ENCODE measurements around the gene C6orf163. TPM values are rescaled to one million over a fixed set of nuclear protein-coding genes. Genes with fewer than 3 reads are reported as not detected.

C6orf163 gene
- total RNA-seq, 6 experiments from 2014 or later, result 0.14 to 0.43 (median 0.40) TPM

GRCh38 chr6:87333591-87334181, 10.9 kb upstream of the C6orf163 start:
- DNase-seq, result peak; percentile 41
- H3K27me3 Mint-ChIP-seq (ENCODE audit: insufficient read depth), result no peaks in the 10 kb centered on the region
- no peaks in the 10 kb centered on the region for H3K9me3 Mint-ChIP-seq
- peaks cover 18% of the 10 kb centered on the region for H3K4me1 Mint-ChIP-seq (ENCODE audit: low read depth)
- peak overlapping the region; percentile 72 for H3K27ac Mint-ChIP-seq
- H3K36me3 Mint-ChIP-seq (ENCODE audit: low read depth), result no peaks in the 10 kb centered on the region
- H3K4me3 Mint-ChIP-seq, result peak overlapping the region; percentile 43
- no peak for TF ChIP-seq CTCF (IDR thresholded peaks at IDR 0.05)

GRCh38 chr6:87334683-87335082, 9.9 kb upstream of the C6orf163 start:
- TF ChIP-seq CTCF (IDR thresholded peaks at IDR 0.05), result no peak
- peak; percentile 66 for DNase-seq
- Mint-ChIP-seq H3K27me3 (ENCODE audit: insufficient read depth) (no peaks in the 10 kb centered on the region), H3K36me3 (ENCODE audit: low read depth) (no peaks in the 10 kb centered on the region), H3K4me3 (no peak overlapping the region), H3K27ac (no peak overlapping the region; the same call in 1 of the 2 replicates), H3K9me3 (no peaks in the 10 kb centered on the region), H3K4me1 (ENCODE audit: low read depth) (peaks cover 18% of the 10 kb centered on the region)

GRCh38 chr6:87336367-87336766, 8.2 kb upstream of the C6orf163 start:
- Mint-ChIP-seq H3K9me3 (no peaks in the 10 kb centered on the region), H3K4me3 (no peak overlapping the region), H3K4me1 (ENCODE audit: low read depth) (peaks cover 18% of the 10 kb centered on the region), H3K27me3 (ENCODE audit: insufficient read depth) (no peaks in the 10 kb centered on the region), H3K27ac (no peak overlapping the region), H3K36me3 (ENCODE audit: low read depth) (no peaks in the 10 kb centered on the region)
- no peak for TF ChIP-seq CTCF (IDR thresholded peaks at IDR 0.05)
- DNase-seq, result no peak

- no peaks in the 10 kb centered on the region for H3K36me3 Mint-ChIP-seq (ENCODE audit: low read depth)
- no peaks in the 10 kb centered on the region for H3K27me3 Mint-ChIP-seq (ENCODE audit: insufficient read depth)
- no peaks in the 10 kb centered on the region for H3K9me3 Mint-ChIP-seq
- no peaks in the 10 kb centered on the region for H3K4me1 Mint-ChIP-seq (ENCODE audit: low read depth)
- no peak overlapping the region for H3K4me3 Mint-ChIP-seq
- no peak for TF ChIP-seq CTCF (IDR thresholded peaks at IDR 0.05)
- DNase-seq, result no peak
- H3K27ac Mint-ChIP-seq, result no peak overlapping the region
Measured at GRCh38 chr6:87340230-87340629, 4.4 kb upstream of the C6orf163 start.

GRCh38 chr6:87341158-87341557, 3.5 kb upstream of the C6orf163 start:
- DNase-seq, result no peak
- H3K36me3 Mint-ChIP-seq (ENCODE audit: low read depth), result no peaks in the 10 kb centered on the region
- H3K27me3 Mint-ChIP-seq (ENCODE audit: insufficient read depth), result no peaks in the 10 kb centered on the region
- H3K9me3 Mint-ChIP-seq, result no peaks in the 10 kb centered on the region
- H3K27ac Mint-ChIP-seq, result no peak overlapping the region
- no peak overlapping the region for H3K4me3 Mint-ChIP-seq
- TF ChIP-seq CTCF (IDR thresholded peaks at IDR 0.05), result no peak
- H3K4me1 Mint-ChIP-seq (ENCODE audit: low read depth), result no peaks in the 10 kb centered on the region

GRCh38 chr6:87341899-87342298, 2.7 kb upstream of the C6orf163 start:
- Mint-ChIP-seq H3K4me1 (ENCODE audit: low read depth) (no peaks in the 10 kb centered on the region), H3K4me3 (no peak overlapping the region), H3K36me3 (ENCODE audit: low read depth) (no peaks in the 10 kb centered on the region)

More at GRCh38 chr6:87341899-87342298, 2.7 kb upstream of the C6orf163 start:
- Mint-ChIP-seq H3K27me3 (ENCODE audit: insufficient read depth) (no peaks in the 10 kb centered on the region), H3K9me3 (no peaks in the 10 kb centered on the region), H3K27ac (no peak overlapping the region)
- no peak for DNase-seq
- no peak for TF ChIP-seq CTCF (IDR thresholded peaks at IDR 0.05)

All from HFFc6 (cell line).